SK-N-SH treated with all-trans-retinoic acid at 6 μM for 48 hours (cell line): ENCODE measurements around the gene CD40LG.

ENCODE experiments used
- ARNTL ChIP-seq: fragments of 450-650 bp; formaldehyde crosslinking; IDR thresholded peaks from 2 replicates; pipeline ENCODE4 v1.5.0; 2020; ENCODE audit warnings: low read depth, mild to moderate bottlenecking, moderate library complexity, borderline replicate concordance
- CREB5 ChIP-seq: fragments of 250-450 bp; sonication (Bioruptor Pico); IDR thresholded peaks from 2 replicates; pipeline ENCODE4 v1.5.1; 2020; ENCODE audit warnings: low read depth, mild to moderate bottlenecking, moderate library complexity
- RARB ChIP-seq: fragments of 250-450 bp; sonication (Bioruptor Pico); IDR thresholded peaks from 2 replicates; pipeline ENCODE4 v1.8.0; 2021; ENCODE audit warnings: mild to moderate bottlenecking, moderate library complexity
- TCF4 ChIP-seq: fragments of 250-450 bp; sonication (Bioruptor Pico); IDR thresholded peaks from 2 replicates; pipeline ENCODE4 v1.8.0; 2021; ENCODE audit warnings: mild to moderate bottlenecking, moderate library complexity, borderline replicate concordance
- ZC3H10 ChIP-seq: fragments of 250-450 bp; sonication (Bioruptor Pico); IDR thresholded peaks from 2 replicates; pipeline ENCODE4 v1.5.1; 2021; ENCODE audit warnings: mild to moderate bottlenecking, moderate library complexity
- ZNF8 ChIP-seq: fragments of 450-650 bp; formaldehyde crosslinking; IDR thresholded peaks from 2 replicates; pipeline ENCODE4 v1.5.0; 2020; ENCODE audit warnings: mild to moderate bottlenecking, moderate library complexity

- TF ChIP-seq CREB5 (CRISPR knock-in tag) = no peak
- TF ChIP-seq ZNF8 (CRISPR knock-in tag) = no peak
- no peak for TF ChIP-seq RARB (CRISPR knock-in tag)
- TF ChIP-seq ARNTL = no peak
- TF ChIP-seq TCF4 (CRISPR knock-in tag) = no peak
- TF ChIP-seq ZC3H10 (CRISPR knock-in tag) = no peak
Observed at GRCh38 chrX:136658151-136658550, 10.2 kb downstream of the CD40LG start.
